HCT116 (cell line): ENCODE results near the gene GUCA1C. TPM values are rescaled to one million over a fixed set of nuclear protein-coding genes. Genes with fewer than 3 reads are reported as not detected.

ENCODE experiments used
- ATAC-seq: fragments of 200-7000 bp; cut with Tn5 transposase; 2 replicates; pipeline ENCODE4 v1.9.1; 2020; ENCODE audit warnings: mild to moderate bottlenecking, moderate library complexity
- BruUV-seq: library from RNA; stranded (reverse); fragments of 400-500 nt; replicated peaks from 2 replicates; lab custom pipeline; 2021; lab: Mats Ljungman, UMichigan
- CTCF ChIA-PET: fragments of 300-600 bp; sonication (Branson Sonifier 250); formaldehyde crosslinking; loops from one replicate; lab custom pipeline; 2021; ENCODE audit warnings: antibody characterized with exemption; lab: Charles Lee
- POLR2A ChIA-PET: fragments of 300-600, 350-600 bp; sonication (Branson Sonifier 250); formaldehyde crosslinking; loops from one replicate; lab custom pipeline; 2021; ENCODE audit warnings: antibody characterized with exemption; lab: Charles Lee
- RAD21 ChIA-PET, 2 experiments: fragments of 300-600 bp; sonication (Branson Sonifier 250); formaldehyde crosslinking; loops; one replicate each; lab custom pipeline; 2023; ENCODE audit warnings: low total read pairs in 2 of 2; ENCODE audit not compliant: uncharacterized antibody in 2 of 2, unreplicated experiment in 2 of 2, low non-redundant PET in 1 of 2; lab: Charles Lee
- DNase-seq: peaks from one replicate; pipeline ENCODE4 v3.0.0-alpha.2; 2010; ENCODE audit warnings: low read depth, low spot score
- H2AFZ ChIP-seq: fragments of 200-600 bp; shearing (Covaris generic), sonication (generic); 2 replicates; pipeline ENCODE4 v1.6.1; 2017; ENCODE audit warnings: low read depth, mixed run types, mixed read lengths, antibody characterized with exemption, low read length; ENCODE audit not compliant: poor library complexity, severe bottlenecking
- H3K27ac ChIP-seq: 2 replicates; pipeline ENCODE4 v1.5.1; 2012; ENCODE audit warnings: low read depth, low read length
- H3K27me3 ChIP-seq: fragments of 200-600 bp; sonication (generic); 2 replicates; pipeline ENCODE4 v1.6.1; 2016; ENCODE audit warnings: mixed run types, low read length, mixed read lengths; ENCODE audit not compliant: insufficient read depth
- H3K36me3 ChIP-seq, 2 experiments: fragments of 200-500 bp in 1 of 2; fragments of 200-600 bp in 1 of 2; sonication (Bioruptor generic) in 1 of 2; sonication (generic) in 1 of 2; 2 replicates each; pipeline versions ENCODE4 v1.5.1 to v1.6.1; 2014 to 2016; ENCODE audit warnings: low read length in 2 of 2, inconsistent platforms in 1 of 2, mixed read lengths in 1 of 2, mixed run types in 1 of 2; ENCODE audit not compliant: insufficient read depth in 2 of 2, control insufficient read depth in 1 of 2
- H3K4me1 ChIP-seq, 2 experiments: fragments of 200-600 bp in 1 of 2; sonication (generic) in 1 of 2; 2 replicates each; pipeline versions ENCODE4 v1.5.1 to v1.6.1; 2012 to 2017; ENCODE audit warnings: low read length in 2 of 2, inconsistent platforms in 1 of 2, mild to moderate bottlenecking in 1 of 2, mixed read lengths in 1 of 2, mixed run types in 1 of 2, moderate library complexity in 1 of 2; ENCODE audit not compliant: insufficient read depth in 2 of 2, control insufficient read depth in 1 of 2
- H3K4me2 ChIP-seq: fragments of 200-600 bp; sonication (generic); 2 replicates; pipeline ENCODE4 v1.6.1; 2017; ENCODE audit warnings: mixed run types, low read length, mixed read lengths
- H3K4me3 ChIP-seq, 2 experiments: fragments of 200-600 bp in 1 of 2; sonication (generic) in 1 of 2; replicated peaks in 1 of 2; 2 replicates each; pipeline ENCODE4 v1.5.1; 2011 to 2016; ENCODE audit warnings: low read length in 2 of 2, control low read depth in 1 of 2, low read depth in 1 of 2, mild to moderate bottlenecking in 1 of 2, mixed read lengths in 1 of 2, mixed run types in 1 of 2
- H3K79me2 ChIP-seq: fragments of 200-600 bp; sonication (generic); 2 replicates; pipeline ENCODE4 v1.6.1; 2017; ENCODE audit warnings: mild to moderate bottlenecking, mixed run types, low read length, moderate library complexity, mixed read lengths; ENCODE audit not compliant: insufficient read depth
- H3K9ac ChIP-seq: fragments of 200-600 bp; sonication (generic); 2 replicates; pipeline ENCODE4 v1.6.1; 2016; ENCODE audit warnings: low read length, mixed read lengths
- H3K9me2 ChIP-seq: fragments of 200-600 bp; sonication (generic), shearing (Covaris generic); 2 replicates; pipeline ENCODE4 v1.6.1; 2017; ENCODE audit warnings: mixed run types, mild to moderate bottlenecking, moderate library complexity; ENCODE audit not compliant: insufficient read depth
- H3K9me3 ChIP-seq, 2 experiments: fragments of 200-500 bp in 1 of 2; fragments of 200-600 bp in 1 of 2; sonication (Bioruptor generic) in 1 of 2; sonication (generic) in 1 of 2; 2 replicates each; pipeline ENCODE4 v1.6.1; 2014 to 2017; ENCODE audit warnings: low read length in 2 of 2, mixed read lengths in 2 of 2, inconsistent platforms in 1 of 2, low read depth in 1 of 2, mild to moderate bottlenecking in 1 of 2, mixed run types in 1 of 2, moderate library complexity in 1 of 2; ENCODE audit not compliant: control insufficient read depth in 1 of 2, insufficient read depth in 1 of 2
- H4K20me1 ChIP-seq: fragments of 200-600 bp; sonication (generic), shearing (Covaris generic); 2 replicates; pipeline ENCODE4 v1.6.1; 2017; ENCODE audit warnings: mixed run types, mild to moderate bottlenecking, moderate library complexity; ENCODE audit not compliant: insufficient read depth
- CBX3 ChIP-seq: IDR thresholded peaks from 2 replicates; pipeline ENCODE4 v1.6.1; 2012; ENCODE audit warnings: low read depth
- EGR1 ChIP-seq: IDR thresholded peaks from 2 replicates; pipeline ENCODE4 v1.6.1; 2012; ENCODE audit warnings: low read depth
- EZH2phosphoT487 ChIP-seq: fragments of 200-600 bp; IDR thresholded peaks from 2 replicates; pipeline ENCODE4 v1.6.1; 2018; ENCODE audit warnings: antibody characterized with exemption, borderline replicate concordance
- JUND ChIP-seq: IDR thresholded peaks from 2 replicates; pipeline ENCODE4 v1.6.1; 2012
- POLR2A ChIP-seq: IDR thresholded peaks from 2 replicates; pipeline ENCODE4 v1.7.0; 2011; ENCODE audit warnings: borderline replicate concordance; ENCODE audit not compliant: insufficient read depth, insufficient read length; ENCODE audit errors: extremely low read depth
- POLR2AphosphoS5 ChIP-seq: IDR thresholded peaks from 2 replicates; pipeline ENCODE4 v1.6.1; 2011; ENCODE audit warnings: mild to moderate bottlenecking, low read depth, low read length, moderate library complexity
- REST ChIP-seq: IDR thresholded peaks from 2 replicates; pipeline ENCODE4 v1.6.1; 2012; ENCODE audit warnings: low read depth
- SIN3A ChIP-seq: IDR thresholded peaks from 2 replicates; pipeline ENCODE4 v1.6.1; 2012; ENCODE audit warnings: low read depth
- SRF ChIP-seq: IDR thresholded peaks from 2 replicates; pipeline ENCODE4 v1.6.1; 2012; ENCODE audit warnings: low read depth
- YY1 ChIP-seq: IDR thresholded peaks from 2 replicates; pipeline ENCODE4 v1.6.1; 2011; ENCODE audit warnings: low read length, low read depth, moderate library complexity, mild to moderate bottlenecking; ENCODE audit not compliant: insufficient replicate concordance; ENCODE audit errors: extremely low read depth
- ZFX ChIP-seq: fragments of 450-650 bp; IDR thresholded peaks from 2 replicates; pipeline ENCODE4 v1.6.1; 2017
- ZNF274 ChIP-seq: fragments of 200-500 bp; sonication (Bioruptor generic); IDR thresholded peaks from 2 replicates; pipeline ENCODE4 v1.6.1; 2014; ENCODE audit warnings: mild to moderate bottlenecking, low read depth, low read length, inconsistent platforms
- intact Hi-C: fragments of 100-400 bp; cut with micrococcal nuclease; formaldehyde crosslinking; loops from 2 replicates; pipeline ENCODE4 v1.10.0; 2022
- total RNA-seq: library from RNA; stranded (reverse); gene quantifications from one replicate; pipeline ENCODE4 v1.2.1, GENCODE V29; 2021; ENCODE audit not compliant: unreplicated experiment
- TF ChIP-seq, protein P1 (sequence below): IDR thresholded peaks from 2 replicates; pipeline ENCODE4 v1.6.1; 2011; ENCODE audit warnings: mild to moderate bottlenecking, low read length, moderate library complexity; ENCODE audit not compliant: insufficient replicate concordance; ENCODE audit errors: extremely low read depth
- TF ChIP-seq, protein P2 (sequence below): IDR thresholded peaks from 2 replicates; pipeline ENCODE4 v1.6.1; 2012
- TF ChIP-seq, protein P3 (sequence below), 3 experiments: fragments of 200-600 bp in 1 of 3; sonication (generic) in 1 of 3; IDR thresholded peaks in 2 of 3; conservative IDR thresholded peaks in 1 of 3; 2 replicates each; pipeline ENCODE4 v1.5.1; 2012 to 2017; ENCODE audit warnings: low read depth in 2 of 3, low read length in 2 of 3, antibody characterized with exemption in 1 of 3, borderline replicate concordance in 1 of 3, control low read depth in 1 of 3, mild to moderate bottlenecking in 1 of 3, mixed read lengths in 1 of 3, mixed run types in 1 of 3, moderate library complexity in 1 of 3; ENCODE audit not compliant: insufficient read depth in 1 of 3

GUCA1C gene
- total RNA-seq, 1 experiment from 2014 or later, result not detected

GRCh38 chr3:108891833-108892232, 61.8 kb downstream of the GUCA1C start:
- BruUV-seq, result no TSS peak
- Histone ChIP-seq H3K27me3 (no peaks in the 10 kb centered on the region), H3K79me2 (no peaks in the 10 kb centered on the region), H3K9me2 (no peaks in the 10 kb centered on the region), H3K27ac (no peak overlapping the region), H3K4me2 (no peak overlapping the region), H3K36me3 (no peaks in the 10 kb centered on the region), H3K9ac (no peak overlapping the region), H3K4me3 (no peak overlapping the region), H2AFZ (no peak overlapping the region), H4K20me1 (no peaks in the 10 kb centered on the region), H3K4me1 (no peaks in the 10 kb centered on the region), H3K9me3 (no peaks in the 10 kb centered on the region)
- intact Hi-C loops, result no loop called here
- ChIA-PET POLR2A (no interaction called here), CTCF (no interaction called here), RAD21 (no interaction called here)
- ATAC-seq, result no peak
- DNase-seq, result no peak
- TF ChIP-seq, protein P1, sequence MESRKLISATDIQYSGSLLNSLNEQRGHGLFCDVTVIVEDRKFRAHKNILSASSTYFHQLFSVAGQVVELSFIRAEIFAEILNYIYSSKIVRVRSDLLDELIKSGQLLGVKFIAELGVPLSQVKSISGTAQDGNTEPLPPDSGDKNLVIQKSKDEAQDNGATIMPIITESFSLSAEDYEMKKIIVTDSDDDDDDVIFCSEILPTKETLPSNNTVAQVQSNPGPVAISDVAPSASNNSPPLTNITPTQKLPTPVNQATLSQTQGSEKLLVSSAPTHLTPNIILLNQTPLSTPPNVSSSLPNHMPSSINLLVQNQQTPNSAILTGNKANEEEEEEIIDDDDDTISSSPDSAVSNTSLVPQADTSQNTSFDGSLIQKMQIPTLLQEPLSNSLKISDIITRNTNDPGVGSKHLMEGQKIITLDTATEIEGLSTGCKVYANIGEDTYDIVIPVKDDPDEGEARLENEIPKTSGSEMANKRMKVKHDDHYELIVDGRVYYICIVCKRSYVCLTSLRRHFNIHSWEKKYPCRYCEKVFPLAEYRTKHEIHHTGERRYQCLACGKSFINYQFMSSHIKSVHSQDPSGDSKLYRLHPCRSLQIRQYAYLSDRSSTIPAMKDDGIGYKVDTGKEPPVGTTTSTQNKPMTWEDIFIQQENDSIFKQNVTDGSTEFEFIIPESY, result no peak
- TF ChIP-seq EZH2phosphoT487 (no peak), POLR2AphosphoS5 (no peak), ZFX (no peak), CBX3 (no peak), SIN3A (no peak), EGR1 (no peak), POLR2A (no peak), REST (no peak), SRF (no peak), JUND (no peak), ZNF274 (no peak), YY1 (no peak)
- TF ChIP-seq, protein P2, sequence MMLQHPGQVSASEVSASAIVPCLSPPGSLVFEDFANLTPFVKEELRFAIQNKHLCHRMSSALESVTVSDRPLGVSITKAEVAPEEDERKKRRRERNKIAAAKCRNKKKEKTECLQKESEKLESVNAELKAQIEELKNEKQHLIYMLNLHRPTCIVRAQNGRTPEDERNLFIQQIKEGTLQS, result no peak
- TF ChIP-seq, protein P3, sequence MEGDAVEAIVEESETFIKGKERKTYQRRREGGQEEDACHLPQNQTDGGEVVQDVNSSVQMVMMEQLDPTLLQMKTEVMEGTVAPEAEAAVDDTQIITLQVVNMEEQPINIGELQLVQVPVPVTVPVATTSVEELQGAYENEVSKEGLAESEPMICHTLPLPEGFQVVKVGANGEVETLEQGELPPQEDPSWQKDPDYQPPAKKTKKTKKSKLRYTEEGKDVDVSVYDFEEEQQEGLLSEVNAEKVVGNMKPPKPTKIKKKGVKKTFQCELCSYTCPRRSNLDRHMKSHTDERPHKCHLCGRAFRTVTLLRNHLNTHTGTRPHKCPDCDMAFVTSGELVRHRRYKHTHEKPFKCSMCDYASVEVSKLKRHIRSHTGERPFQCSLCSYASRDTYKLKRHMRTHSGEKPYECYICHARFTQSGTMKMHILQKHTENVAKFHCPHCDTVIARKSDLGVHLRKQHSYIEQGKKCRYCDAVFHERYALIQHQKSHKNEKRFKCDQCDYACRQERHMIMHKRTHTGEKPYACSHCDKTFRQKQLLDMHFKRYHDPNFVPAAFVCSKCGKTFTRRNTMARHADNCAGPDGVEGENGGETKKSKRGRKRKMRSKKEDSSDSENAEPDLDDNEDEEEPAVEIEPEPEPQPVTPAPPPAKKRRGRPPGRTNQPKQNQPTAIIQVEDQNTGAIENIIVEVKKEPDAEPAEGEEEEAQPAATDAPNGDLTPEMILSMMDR (IDR thresholded peaks at IDR 0.05 in 2 of 3, conservative IDR thresholded peaks at IDR 0.05 in 1 of 3; ENCODE audit: borderline replicate concordance in 1 of 3, insufficient read depth in 1 of 3, low read depth in 2 of 3, low read length in 2 of 3), result no peak
